IMR-90 (cell line): Measurements from ENCODE around the gene UBL4B. TPM values are rescaled to one million over a fixed set of nuclear protein-coding genes. Genes with fewer than 3 reads are reported as not detected.

Experiments
- ATAC-seq: fragments of 200-7000 bp; cut with Tn5 transposase; 2 replicates; pipeline ENCODE4 v1.9.1; 2020; ENCODE audit warnings: low read depth, mild to moderate bottlenecking, moderate library complexity
- BruUV-seq: library from RNA; stranded (reverse); fragments of 400-500 nt; replicated peaks from 2 replicates; lab custom pipeline; 2021; lab: Mats Ljungman, UMichigan
- CTCF ChIA-PET: fragments of 300-600 bp; formaldehyde crosslinking; extraction: SDS; loops from one replicate; lab custom pipeline; 2021; ENCODE audit warnings: antibody characterized with exemption; lab: Yijun Ruan, JAX
- POLR2A ChIA-PET: fragments of 300-600 bp; sonication (Branson Sonifier 250); formaldehyde crosslinking; loops from one replicate; lab custom pipeline; 2022; ENCODE audit warnings: antibody characterized with exemption; ENCODE audit not compliant: unreplicated experiment; lab: Charles Lee
- DNase-seq: peaks from one replicate; pipeline ENCODE4 v3.0.0; 2013
- H2AFZ ChIP-seq: replicated peaks from 2 replicates; pipeline ENCODE3; 2013; ENCODE audit warnings: low read length, mild to moderate bottlenecking; ENCODE audit not compliant: poor library complexity
- H2AK5ac ChIP-seq: 2 replicates; pipeline ENCODE4 v1.6.1; 2013; ENCODE audit warnings: low read depth, low read length, inconsistent platforms
- H2AK9ac ChIP-seq: replicated peaks from 2 replicates; pipeline ENCODE3; 2013; ENCODE audit warnings: mild to moderate bottlenecking, low read depth, low read length, moderate library complexity; ENCODE audit not compliant: poor library complexity
- H2BK120ac ChIP-seq: 2 replicates; pipeline ENCODE4 v1.6.1; 2013; ENCODE audit warnings: low read depth, low read length, inconsistent platforms
- H2BK15ac ChIP-seq: 3 replicates; pipeline ENCODE4 v1.6.1; 2013; ENCODE audit warnings: low read depth, low read length, inconsistent platforms
- H2BK20ac ChIP-seq: 2 replicates; pipeline ENCODE4 v1.6.1; 2013; ENCODE audit warnings: low read depth, mild to moderate bottlenecking, inconsistent platforms, low read length, moderate library complexity
- H2BK5ac ChIP-seq: 2 replicates; pipeline ENCODE4 v1.6.1; 2013; ENCODE audit warnings: mild to moderate bottlenecking, low read depth, low read length, inconsistent platforms; ENCODE audit not compliant: poor library complexity, severe bottlenecking
- H3K14ac ChIP-seq: replicated peaks from 2 replicates; pipeline ENCODE4 v1.6.1; 2013; ENCODE audit warnings: low read depth, low read length, inconsistent platforms
- H3K18ac ChIP-seq: 2 replicates; pipeline ENCODE4 v1.6.1; 2013; ENCODE audit warnings: low read depth, low read length, control low read depth
- H3K23ac ChIP-seq: 2 replicates; pipeline ENCODE4 v1.6.1; 2013; ENCODE audit warnings: low read depth, low read length, inconsistent platforms
- H3K27ac ChIP-seq: 2 replicates; pipeline ENCODE4 v1.5.1; 2013; ENCODE audit warnings: mild to moderate bottlenecking, control low read depth, low read length; ENCODE audit not compliant: insufficient read depth
- H3K27me3 ChIP-seq: 2 replicates; pipeline ENCODE4 v1.6.1; 2013; ENCODE audit warnings: low read length; ENCODE audit not compliant: control insufficient read depth, insufficient read depth
- H3K36me3 ChIP-seq: 2 replicates; pipeline ENCODE4 v1.6.1; 2013; ENCODE audit warnings: low read length, mixed read lengths; ENCODE audit not compliant: control insufficient read depth, insufficient read depth
- H3K4ac ChIP-seq: 2 replicates; pipeline ENCODE4 v1.6.1; 2013; ENCODE audit warnings: low read depth, low read length, inconsistent platforms
- H3K4me1 ChIP-seq: 2 replicates; pipeline ENCODE4 v1.6.1; 2013; ENCODE audit warnings: low read length, mixed read lengths; ENCODE audit not compliant: control insufficient read depth, insufficient read depth
- H3K4me2 ChIP-seq: 2 replicates; pipeline ENCODE4 v1.6.1; 2013; ENCODE audit warnings: low read depth, mild to moderate bottlenecking, control low read depth, low read length, moderate library complexity
- H3K4me3 ChIP-seq: 2 replicates; pipeline ENCODE4 v1.5.1; 2013; ENCODE audit warnings: low read depth, mild to moderate bottlenecking, control low read depth, low read length, moderate library complexity; ENCODE audit not compliant: insufficient read depth
- H3K56ac ChIP-seq: 2 replicates; pipeline ENCODE4 v1.6.1; 2013; ENCODE audit warnings: low read length, inconsistent platforms; ENCODE audit not compliant: insufficient read depth; ENCODE audit errors: extremely low read depth
- H3K79me1 ChIP-seq, 2 experiments: 2 replicates each; pipeline ENCODE4 v1.6.1; 2013; ENCODE audit warnings: low read length in 2 of 2, inconsistent platforms in 1 of 2, low read depth in 1 of 2
- H3K9ac ChIP-seq: 2 replicates; pipeline ENCODE4 v1.6.1; 2013; ENCODE audit warnings: low read depth, low read length, control low read depth
- H3K9me1 ChIP-seq: 2 replicates; pipeline ENCODE4 v1.6.1; 2013; ENCODE audit warnings: low read length, inconsistent platforms; ENCODE audit not compliant: insufficient read depth
- H3K9me3 ChIP-seq: 2 replicates; pipeline ENCODE4 v1.6.1; 2013; ENCODE audit warnings: low read length; ENCODE audit not compliant: control insufficient read depth, insufficient read depth
- H4K20me1 ChIP-seq: 2 replicates; pipeline ENCODE4 v1.6.1; 2013; ENCODE audit warnings: low read length, inconsistent platforms; ENCODE audit not compliant: insufficient read depth
- H4K5ac ChIP-seq: 2 replicates; pipeline ENCODE4 v1.6.1; 2013; ENCODE audit warnings: mild to moderate bottlenecking, low read depth, low read length, control low read depth
- H4K8ac ChIP-seq, 2 experiments: 2 replicates each; pipeline ENCODE4 v1.6.1; 2013; ENCODE audit warnings: low read depth in 2 of 2, low read length in 2 of 2, control low read depth in 1 of 2, inconsistent platforms in 1 of 2
- H4K91ac ChIP-seq: 2 replicates; pipeline ENCODE4 v1.6.1; 2013; ENCODE audit warnings: low read depth, low read length, inconsistent platforms; ENCODE audit not compliant: insufficient read depth
- BHLHE40 ChIP-seq: fragments of 150-350 bp; IDR thresholded peaks from 2 replicates; pipeline ENCODE4 v1.6.1; 2016; ENCODE audit warnings: mild to moderate bottlenecking, low read depth, low read length
- CEBPB ChIP-seq: IDR thresholded peaks from 2 replicates; pipeline ENCODE4 v1.6.1; 2012; ENCODE audit warnings: low read depth, low read length, improper control_type of control experiment
- CHD1 ChIP-seq: IDR thresholded peaks from 2 replicates; pipeline ENCODE4 v1.6.1; 2012; ENCODE audit warnings: low read depth, low read length, improper control_type of control experiment
- CTCF ChIP-seq: conservative IDR thresholded peaks from 2 replicates; pipeline ENCODE4 v1.5.1; 2012; ENCODE audit warnings: mild to moderate bottlenecking, low read depth, low read length, improper control_type of control experiment
- ELK1 ChIP-seq: fragments of 150-350 bp; IDR thresholded peaks from 2 replicates; pipeline ENCODE4 v1.6.1; 2016; ENCODE audit warnings: low read depth, mild to moderate bottlenecking, low read length, moderate library complexity, borderline replicate concordance
- RAD21 ChIP-seq: IDR thresholded peaks from 2 replicates; pipeline ENCODE4 v1.6.1; 2012; ENCODE audit warnings: low read length, improper control_type of control experiment
- RFX5 ChIP-seq: IDR thresholded peaks from 2 replicates; pipeline ENCODE4 v1.8.0; 2012; ENCODE audit warnings: low read depth, mild to moderate bottlenecking, low read length, moderate library complexity
- SMC3 ChIP-seq: fragments of 150-350 bp; IDR thresholded peaks from 2 replicates; pipeline ENCODE4 v1.6.1; 2016; ENCODE audit warnings: low read depth, mild to moderate bottlenecking, antibody characterized with exemption, low read length, moderate library complexity
- dilution Hi-C: fragments of 300-500 bp; cut with HindIII; formaldehyde crosslinking; loops from one replicate; pipeline ENCODE4 v1.14.3; 2018; ENCODE audit warnings: low sequenced_read_pairs; ENCODE audit not compliant: unreplicated experiment
- in situ Hi-C: fragments of 300-500 bp; cut with MboI; formaldehyde crosslinking; loops from 3 replicates; pipeline ENCODE4 v1.14.3; 2019; ENCODE audit warnings: low sequenced_read_pairs, inconsistent platforms, mixed read lengths
- intact Hi-C: fragments of 100-400 bp; cut with micrococcal nuclease; formaldehyde crosslinking; loops from 2 replicates; pipeline ENCODE4 v1.10.0; 2022
- polyA plus RNA-seq, 3 experiments: library from polyadenylated mRNA; depleted of rRNA; stranded (reverse); fragments of >200 nt; gene quantifications; 2 replicates each; pipeline ENCODE4 v1.2.3, GENCODE V29; 2012; ENCODE audit warnings: low replicate concordance in 1 of 3
- total RNA-seq: library from RNA; depleted of rRNA; stranded (reverse); fragments of >200 nt; gene quantifications from 2 replicates; pipeline ENCODE4 v1.2.3, GENCODE V29; 2012
- TF ChIP-seq, protein P1 (sequence below): fragments of 150-350 bp; IDR thresholded peaks from 2 replicates; pipeline ENCODE4 v1.6.1; 2017; ENCODE audit warnings: mild to moderate bottlenecking, antibody characterized with exemption, low read length, low read depth

The UBL4B gene
- total and polyA plus RNA-seq, 2 of the 4 experiments (the other 2 are of a cell fraction), result not detected

- ATAC-seq (no peak), DNase-seq (no peak)
- TF ChIP-seq RAD21 (no peak), CTCF (no peak), BHLHE40 (no peak), RFX5 (no peak), CHD1 (no peak), ELK1 (no peak), SMC3 (no peak), CEBPB (no peak)
- TF ChIP-seq, protein P1, sequence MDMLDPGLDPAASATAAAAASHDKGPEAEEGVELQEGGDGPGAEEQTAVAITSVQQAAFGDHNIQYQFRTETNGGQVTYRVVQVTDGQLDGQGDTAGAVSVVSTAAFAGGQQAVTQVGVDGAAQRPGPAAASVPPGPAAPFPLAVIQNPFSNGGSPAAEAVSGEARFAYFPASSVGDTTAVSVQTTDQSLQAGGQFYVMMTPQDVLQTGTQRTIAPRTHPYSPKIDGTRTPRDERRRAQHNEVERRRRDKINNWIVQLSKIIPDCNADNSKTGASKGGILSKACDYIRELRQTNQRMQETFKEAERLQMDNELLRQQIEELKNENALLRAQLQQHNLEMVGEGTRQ, result no peak
- Histone ChIP-seq H3K27ac (no peak overlapping the region), H3K56ac (no peak overlapping the region), H2BK15ac (no peak overlapping the region), H2AFZ (no peak overlapping the region), H4K20me1 (no peaks in the 10 kb centered on the region), H3K36me3 (no peaks in the 10 kb centered on the region), H2BK120ac (no peak overlapping the region), H2AK5ac (no peak overlapping the region), H3K4me2 (no peak overlapping the region), H2AK9ac (no peak overlapping the region), H3K4me1 (no peaks in the 10 kb centered on the region), H3K27me3 (peaks cover 72% of the 10 kb centered on the region), H2BK5ac (no peak overlapping the region), H3K4me3 (no peak overlapping the region), H4K91ac (no peak overlapping the region), H2BK20ac (no peak overlapping the region), H3K18ac (no peak overlapping the region), H3K9me3 (no peaks in the 10 kb centered on the region), H3K9me1 (no peaks in the 10 kb centered on the region), H3K79me1 (no peaks in the 10 kb centered on the region), H3K23ac (no peak overlapping the region), H4K5ac (no peak overlapping the region), H3K4ac (no peak overlapping the region), H3K14ac (no peak overlapping the region), H4K8ac (no peak overlapping the region), H3K9ac (no peak overlapping the region)
- dilution Hi-C loops, result no loop called here
- CTCF ChIA-PET, result interaction anchor here (0.6 kb wide), 1 partner anchor 1421 kb away, joined by 3 read pairs; no protein-coding TSS in a partner anchor
- intact Hi-C loops, result no loop called here
- POLR2A ChIA-PET, result no interaction called here
- in situ Hi-C loops, result no loop called here
- no TSS peak for BruUV-seq
Observed at GRCh38 chr1:110132682-110133081, 20.4 kb downstream of the UBL4B start.
